Measurements from ENCODE around the gene THOP1.
A peak's percentile ranks its signal among the peaks of the same experiment; 100 is the strongest.
"Not testable (repeated sequence)": the region's sequence is repeated elsewhere in the genome, so short reads cannot be mapped to it uniquely, and the experiment has no call there.

The THOP1 gene

DNA sequence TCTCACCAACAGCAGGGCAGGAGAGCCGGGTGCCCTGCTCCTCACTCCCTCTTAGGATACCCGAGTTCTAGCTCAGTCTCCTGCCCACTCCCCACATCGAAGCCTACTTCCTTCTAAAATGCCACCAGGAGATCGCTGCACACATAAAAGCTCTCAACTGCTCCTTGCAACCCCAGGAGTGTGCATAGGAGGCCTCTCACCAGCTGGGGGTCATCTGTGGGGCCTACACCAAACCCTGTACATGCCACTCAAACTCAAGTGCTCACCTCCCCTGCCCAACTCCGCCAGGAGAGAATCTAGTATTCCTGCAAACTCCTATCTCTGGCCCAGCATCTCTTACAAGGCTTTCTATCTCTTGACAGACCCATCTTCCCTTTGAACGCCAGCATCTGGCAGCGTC, 5.0 kb upstream of the THOP1 start:
- DNase-seq (ENCODE audit: low read depth in 2 of 3, low spot score in 2 of 3) = no peak

DNA sequence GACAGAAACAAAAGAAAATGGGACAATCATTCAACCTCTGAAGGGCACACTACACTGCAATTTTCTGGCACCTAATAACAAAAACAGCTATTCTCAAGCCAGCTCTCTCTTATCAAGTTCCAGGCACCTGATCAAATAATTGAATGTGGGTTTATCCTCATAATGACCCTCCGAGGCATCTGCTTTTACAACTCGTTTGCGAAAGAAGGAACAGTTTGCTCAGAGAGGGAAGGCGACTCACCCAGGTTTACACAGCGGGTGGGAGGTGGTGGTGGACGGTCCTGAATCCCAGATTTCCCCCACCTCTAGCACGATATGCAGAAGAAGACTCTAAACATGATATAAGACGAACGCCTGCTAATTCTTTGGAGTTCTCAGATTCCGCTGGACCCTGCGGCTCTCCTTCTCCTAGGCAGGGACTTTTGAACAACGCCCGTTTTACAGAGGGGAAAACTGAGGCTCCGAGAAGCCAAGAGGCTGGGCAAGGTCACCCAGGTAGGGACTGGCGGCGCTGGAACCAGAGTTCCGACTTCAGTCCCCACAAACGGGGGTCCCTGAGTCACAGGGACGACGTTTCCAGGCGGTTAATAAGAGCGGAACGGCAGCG, 2.9 kb upstream of the THOP1 start:
- DNase-seq (ENCODE audit: low read depth in 2 of 3, low spot score in 2 of 3) = peak in 1 of 3 experiments; percentile 10

DNA sequence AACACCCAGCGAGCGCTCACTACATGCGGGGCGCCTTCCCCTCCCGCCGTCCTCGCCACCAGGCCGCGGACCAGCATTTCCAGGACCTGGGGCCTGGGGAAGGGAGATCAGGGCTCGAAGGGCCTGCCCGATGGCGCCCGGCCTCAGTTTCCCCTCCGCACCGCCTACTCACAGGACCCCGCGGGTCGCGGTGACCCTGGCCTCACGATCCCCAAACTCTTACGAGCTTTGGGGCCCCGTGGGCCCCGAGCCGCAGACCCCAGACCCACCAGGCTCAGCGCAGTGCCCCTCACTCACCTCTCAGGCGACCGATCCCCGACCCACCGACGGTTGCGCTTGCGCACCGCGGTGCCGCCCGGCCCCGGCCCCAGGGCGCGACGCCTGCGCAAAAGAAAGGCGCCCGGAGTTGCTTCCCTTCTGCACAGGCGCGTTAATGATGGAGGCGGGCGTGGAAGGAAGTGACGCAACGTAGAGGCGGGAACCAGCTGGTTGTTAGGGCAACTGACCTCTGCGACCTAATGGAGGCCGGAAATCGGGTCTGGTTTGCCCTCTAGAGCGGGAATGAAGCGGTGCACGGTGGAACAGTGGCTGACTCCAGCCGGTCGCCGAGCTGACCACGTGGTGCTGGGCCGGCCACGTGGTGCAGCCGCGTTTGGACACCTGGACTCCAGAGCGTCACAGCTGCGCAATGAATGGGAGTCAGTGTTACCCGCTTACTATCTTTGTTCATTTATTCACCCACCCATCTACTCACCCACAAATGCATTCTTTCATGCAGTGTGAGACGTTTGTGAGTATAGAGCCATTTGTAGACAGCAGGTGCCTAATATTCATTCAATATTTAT, 2.1 kb upstream of the THOP1 start, which contains the start of gene SGTA:
Gene SGTA (minus strand): TSS at position 338 of the 845 bp plus-strand sequence. CDS start 14,205 bp downstream, outside the sequence.
- peak; percentile 74 to 94 (median 88) for DNase-seq (ENCODE audit: low read depth in 2 of 3, low spot score in 2 of 3)

DNA sequence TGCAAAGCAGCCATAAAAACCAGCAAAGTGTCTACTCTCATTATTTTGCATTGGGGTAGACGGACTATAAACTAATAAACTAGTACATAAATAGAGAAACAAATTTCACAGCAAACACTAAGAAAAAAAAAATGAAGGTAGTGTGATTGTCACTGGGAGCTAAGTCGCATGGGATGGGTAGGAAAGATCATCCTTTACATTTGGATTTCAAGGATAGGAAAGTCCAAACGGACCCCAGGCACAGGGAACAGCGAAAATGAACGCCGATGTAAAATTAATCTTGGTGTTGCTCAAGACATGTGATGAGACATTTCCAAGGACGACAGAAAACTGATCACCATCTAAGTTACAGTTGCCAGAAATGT, 1.5 kb upstream of the THOP1 start:
- no peak for DNase-seq (ENCODE audit: low read depth in 2 of 3, low spot score in 2 of 3)

DNA sequence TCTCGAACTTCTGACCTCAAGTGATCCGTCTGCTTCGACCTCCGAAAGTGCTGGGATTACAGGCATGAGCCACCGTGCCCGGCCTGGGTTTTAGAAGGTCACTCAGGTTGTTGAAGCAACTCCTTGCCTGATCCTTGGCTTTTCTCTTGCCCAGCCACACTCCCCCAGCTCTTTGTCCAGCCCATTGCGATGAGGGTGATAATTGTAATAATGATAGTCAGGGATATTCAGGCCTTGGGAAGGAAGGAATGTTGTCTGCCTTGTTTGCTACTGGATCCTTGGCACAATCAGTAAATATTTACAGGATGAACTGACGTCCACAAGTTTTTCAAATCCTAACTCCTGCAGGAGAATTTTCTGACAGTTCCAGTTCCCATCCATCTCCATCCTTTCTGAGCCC, 1.8 kb downstream of the THOP1 start:
- no peak for DNase-seq (ENCODE audit: low read depth in 2 of 3, low spot score in 2 of 3)

DNA sequence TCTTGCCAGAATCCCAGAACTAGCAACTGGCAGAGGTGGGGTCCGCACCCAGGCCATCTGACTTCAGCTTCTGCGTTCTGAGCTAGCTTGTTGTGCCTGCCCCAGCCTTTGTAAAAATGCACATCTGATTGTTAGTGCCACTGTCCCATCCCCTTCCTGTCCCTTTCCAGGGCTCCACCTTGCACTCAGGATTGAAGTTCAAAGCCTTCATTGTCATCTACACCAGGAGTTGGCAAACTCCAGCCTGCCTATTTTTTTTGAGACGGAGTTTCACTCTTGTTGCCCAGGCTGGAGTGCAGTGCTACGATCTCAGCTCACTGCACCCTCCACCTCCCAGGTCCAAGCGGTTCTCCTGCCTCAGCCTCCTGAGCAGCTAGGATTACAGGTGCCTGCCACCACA, 2.9 kb downstream of the THOP1 start:
- no peak for DNase-seq (ENCODE audit: low read depth in 2 of 3, low spot score in 2 of 3)

DNA sequence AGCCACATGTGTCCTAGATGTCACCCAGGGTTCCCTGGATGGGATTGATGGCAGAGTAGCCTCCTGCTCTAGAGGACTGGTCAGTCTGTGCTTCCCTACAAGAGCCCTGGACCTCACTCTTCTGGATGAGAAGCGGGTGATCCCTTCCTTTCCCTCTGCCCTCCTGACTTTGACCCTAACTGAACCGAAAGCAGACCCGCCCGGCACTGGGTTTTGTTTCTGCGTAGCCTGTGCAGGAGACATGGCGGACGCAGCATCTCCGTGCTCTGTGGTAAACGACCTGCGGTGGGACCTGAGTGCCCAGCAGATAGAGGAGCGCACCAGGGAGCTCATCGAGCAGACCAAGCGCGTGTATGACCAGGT, 4.9 kb downstream of the THOP1 start:
- no peak for DNase-seq (ENCODE audit: low read depth in 2 of 3, low spot score in 2 of 3)

DNA sequence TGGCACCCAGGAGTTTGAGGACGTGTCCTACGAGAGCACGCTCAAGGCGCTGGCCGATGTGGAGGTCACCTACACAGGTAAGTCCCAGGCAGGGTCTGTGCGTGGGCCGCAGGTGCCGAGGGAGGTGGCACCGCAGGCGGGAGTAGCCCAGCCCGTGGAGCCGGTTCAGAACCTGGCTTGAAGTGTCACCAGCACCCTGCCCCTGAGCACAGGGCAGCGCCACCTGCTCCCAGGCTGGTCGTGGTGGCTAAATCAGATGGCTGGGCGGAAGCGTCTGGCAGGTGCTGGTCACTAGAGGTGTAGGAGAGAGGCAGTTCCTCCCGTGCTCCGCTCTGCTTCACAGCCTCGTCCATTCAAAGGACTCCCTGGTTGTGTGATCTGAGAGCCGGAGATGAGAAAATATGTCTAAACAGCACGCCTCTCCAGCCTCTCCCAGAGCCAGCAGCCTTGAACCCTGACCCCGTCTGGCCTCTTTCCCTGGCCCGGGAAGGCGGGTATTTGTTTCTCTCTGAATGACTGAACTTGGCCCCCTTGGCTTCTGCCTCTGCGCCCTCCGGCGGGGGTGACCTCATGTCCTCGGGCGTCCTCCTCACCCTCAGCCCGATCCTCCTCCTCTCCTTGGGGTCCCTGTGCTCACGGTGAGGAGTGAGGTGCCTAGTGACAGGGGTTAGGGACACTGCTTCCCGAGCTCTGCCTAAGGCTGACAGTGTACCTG, 5.4 kb downstream of the THOP1 start:
- no peak for DNase-seq (ENCODE audit: low read depth in 2 of 3, low spot score in 2 of 3)

DNA sequence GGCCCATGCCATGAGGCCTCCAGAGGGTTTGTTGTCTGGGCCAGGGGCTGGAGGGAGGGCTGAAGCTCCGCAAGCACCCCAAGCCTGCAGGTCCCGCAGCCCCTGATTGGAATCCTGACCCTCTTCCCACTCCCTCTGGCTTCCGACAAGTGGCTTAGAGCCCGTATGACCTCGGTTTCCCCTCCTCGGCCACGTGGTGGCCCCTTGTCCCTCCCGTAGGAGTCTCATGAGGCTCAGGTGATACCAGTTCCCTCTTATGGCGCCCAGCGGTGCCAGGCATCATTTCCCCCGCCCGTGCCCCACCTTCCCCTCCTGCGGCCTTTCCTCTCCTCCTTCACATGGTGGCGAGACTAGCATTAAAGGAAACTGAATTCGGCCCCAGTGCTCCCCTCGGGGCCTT, 6.1 kb downstream of the THOP1 start:
- no peak for DNase-seq (ENCODE audit: low read depth in 2 of 3, low spot score in 2 of 3)

DNA sequence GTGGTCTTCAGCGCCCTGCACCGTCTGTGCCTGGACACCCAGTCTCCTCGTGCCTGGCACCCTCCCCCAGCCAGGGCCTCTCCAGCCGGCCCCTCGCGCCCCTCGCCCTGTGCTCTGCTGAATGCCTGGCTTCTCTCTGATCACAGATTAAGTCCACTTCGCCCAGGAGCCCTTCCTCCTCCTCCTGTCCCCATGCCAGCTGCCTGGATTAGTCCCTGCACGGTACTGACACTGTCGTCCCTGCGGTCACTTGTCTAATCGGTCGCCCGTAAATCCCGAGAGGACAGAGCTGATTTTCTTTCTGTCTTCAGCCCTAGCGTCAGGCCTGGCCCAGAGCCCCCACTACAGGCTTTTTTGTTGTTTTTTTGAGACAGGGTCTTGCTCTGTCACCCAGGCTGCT, 6.6 kb downstream of the THOP1 start:
- DNase-seq (ENCODE audit: low read depth in 2 of 3, low spot score in 2 of 3) = no peak

DNA sequence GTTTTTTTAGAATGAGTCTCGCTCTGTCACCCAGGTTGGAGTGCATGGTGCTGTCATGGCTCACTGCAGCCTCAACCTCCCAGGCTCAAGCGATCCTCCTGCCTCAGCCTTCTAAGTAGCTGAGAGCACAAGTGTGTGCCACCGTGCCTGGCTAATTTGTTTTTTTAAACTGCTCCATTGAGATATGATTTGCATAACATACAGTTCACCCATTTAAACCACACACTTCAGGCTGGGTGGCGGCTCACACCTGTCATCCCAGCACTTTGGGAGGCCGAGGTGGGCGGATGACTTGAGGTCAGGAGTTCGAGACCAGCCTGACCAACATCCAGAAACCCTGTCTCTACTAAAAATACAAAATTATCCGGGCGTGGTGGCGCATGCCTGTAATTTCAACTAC, 7.4 kb downstream of the THOP1 start:
- DNase-seq (ENCODE audit: low read depth in 2 of 3, low spot score in 2 of 3) = not testable (repeated sequence)

DNA sequence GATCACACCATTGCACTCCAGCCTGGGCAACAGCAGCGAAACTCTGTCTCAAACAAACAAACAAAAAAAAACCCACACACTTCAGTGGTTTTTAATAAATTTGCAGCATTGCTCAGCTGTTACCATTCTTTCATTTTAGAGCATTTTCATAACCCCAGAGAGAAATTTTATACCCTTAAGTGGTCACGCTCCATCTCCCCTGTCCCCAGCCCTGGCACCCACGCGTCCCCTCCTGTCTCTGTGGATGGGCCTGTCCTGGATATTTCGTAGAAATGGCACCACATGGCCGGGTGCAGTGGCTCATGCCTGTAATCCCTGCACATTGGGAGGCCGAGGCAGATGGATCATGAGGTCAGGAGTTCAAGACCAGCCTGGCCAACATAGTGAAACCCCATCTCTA, 7.8 kb downstream of the THOP1 start:
- DNase-seq (ENCODE audit: low read depth in 2 of 3, low spot score in 2 of 3) = no peak

DNA sequence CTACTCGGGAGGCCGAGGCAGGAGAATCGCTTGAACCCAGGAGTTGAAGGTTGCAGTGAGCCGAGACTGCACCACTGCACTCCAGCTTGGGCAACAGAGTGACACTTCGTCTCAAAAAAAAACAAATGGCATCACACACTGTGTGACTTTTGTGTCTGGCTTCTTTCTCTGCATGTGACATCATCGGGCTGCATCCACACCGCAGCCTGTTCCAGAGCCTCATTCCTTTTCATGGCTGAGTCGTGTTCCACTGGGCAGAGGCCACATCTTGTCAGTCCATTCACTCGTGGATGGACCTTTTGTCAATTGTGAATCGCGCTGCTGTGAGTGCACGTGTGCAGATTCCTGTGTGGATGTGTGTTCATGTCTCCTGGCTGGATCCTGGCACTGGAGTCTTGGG, 8.3 kb downstream of the THOP1 start:
- DNase-seq (ENCODE audit: low read depth in 2 of 3, low spot score in 2 of 3) = no peak

DNA sequence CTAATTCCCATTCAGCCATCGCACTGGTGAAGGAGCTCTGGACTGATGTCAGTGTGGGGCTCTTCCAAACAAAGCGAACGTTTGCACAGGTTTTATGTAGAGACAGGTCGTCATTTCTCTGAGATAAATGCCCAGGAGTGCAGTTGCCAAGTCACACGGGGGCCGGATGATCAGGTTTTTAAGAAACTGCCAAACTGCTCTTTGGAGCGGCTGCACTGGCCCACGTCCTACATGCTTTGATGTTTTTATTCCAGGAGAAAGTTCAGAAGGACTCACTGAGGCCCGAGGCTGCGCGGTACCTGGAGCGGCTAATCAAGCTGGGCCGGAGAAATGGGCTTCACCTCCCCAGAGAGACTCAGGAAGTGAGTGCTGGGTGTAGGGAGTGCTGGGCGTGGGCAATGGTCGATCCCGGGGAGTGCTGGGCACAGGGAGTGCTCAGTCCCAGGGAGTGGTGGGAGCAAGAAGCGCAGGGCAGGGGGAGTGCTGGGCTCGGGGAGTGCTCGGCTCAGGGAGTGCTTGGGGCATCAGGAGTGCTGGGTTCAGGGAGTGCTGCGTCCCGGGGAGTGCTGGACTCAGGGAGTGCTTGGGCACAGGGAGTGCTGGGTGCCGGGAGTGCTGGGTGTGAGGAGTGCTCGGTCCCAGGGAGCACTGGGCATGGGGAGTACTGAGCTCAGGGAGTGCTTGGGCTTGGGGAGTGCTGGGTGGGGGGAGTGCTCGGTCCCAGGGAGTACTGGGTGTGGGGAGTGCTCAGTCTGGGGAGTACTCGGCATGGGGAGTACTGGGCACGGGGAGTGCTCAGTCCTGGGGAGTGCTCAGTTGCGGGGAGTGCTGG, 10.7 kb downstream of the THOP1 start:
- no peak for DNase-seq (ENCODE audit: low read depth in 2 of 3, low spot score in 2 of 3)

DNA sequence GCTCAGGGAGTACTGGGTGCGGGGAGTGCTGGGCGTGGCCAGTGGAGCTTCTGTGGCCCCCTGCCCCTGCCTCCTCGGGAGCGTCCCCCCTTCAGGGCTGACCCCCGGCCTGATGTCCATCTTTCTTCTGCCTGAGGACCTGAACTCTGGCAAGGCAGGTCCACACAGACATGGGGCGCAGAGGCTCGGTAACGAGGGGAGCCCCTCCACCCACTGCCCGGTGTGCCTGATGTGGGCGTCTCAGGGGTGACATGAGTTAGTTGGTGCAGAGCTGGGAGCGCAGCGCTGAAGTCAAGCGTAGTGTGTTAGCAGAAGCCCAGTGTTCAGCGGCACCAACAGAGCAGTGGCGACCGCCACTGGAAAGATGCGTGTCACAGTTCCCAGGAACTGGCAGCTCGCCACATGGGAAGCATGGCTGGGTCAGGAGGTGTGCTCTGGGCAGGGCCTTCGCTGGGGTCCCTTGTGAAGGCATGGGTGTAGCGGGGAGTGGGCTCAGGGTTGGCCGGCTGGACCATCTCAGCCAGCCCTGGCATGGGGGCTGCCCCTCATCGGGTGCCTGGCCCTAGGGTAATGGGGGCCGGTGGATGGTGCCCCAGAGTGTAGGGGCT, 11.5 kb downstream of the THOP1 start:
- DNase-seq (ENCODE audit: low read depth in 2 of 3, low spot score in 2 of 3) = no peak

DNA sequence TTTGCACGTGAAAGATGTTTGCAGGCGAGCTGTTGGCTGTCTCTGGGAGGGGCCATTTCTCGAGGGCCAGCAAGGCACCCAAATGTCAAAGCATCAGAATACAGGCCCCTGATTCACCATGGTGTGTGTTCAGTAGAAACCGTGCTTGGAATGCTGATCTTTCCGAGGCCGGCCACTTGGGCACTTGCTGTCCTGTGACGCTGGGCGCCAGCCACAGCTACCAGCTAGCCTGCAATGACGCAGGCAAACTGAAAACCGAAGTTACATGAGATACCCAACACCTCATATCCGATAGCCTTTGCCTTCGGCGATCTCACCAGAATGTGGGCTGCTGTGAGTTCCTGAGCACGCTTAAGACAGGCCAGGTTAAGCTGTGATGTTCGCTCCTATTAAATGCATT, 12.0 kb downstream of the THOP1 start:
- DNase-seq (ENCODE audit: low read depth in 2 of 3, low spot score in 2 of 3) = no peak

DNA sequence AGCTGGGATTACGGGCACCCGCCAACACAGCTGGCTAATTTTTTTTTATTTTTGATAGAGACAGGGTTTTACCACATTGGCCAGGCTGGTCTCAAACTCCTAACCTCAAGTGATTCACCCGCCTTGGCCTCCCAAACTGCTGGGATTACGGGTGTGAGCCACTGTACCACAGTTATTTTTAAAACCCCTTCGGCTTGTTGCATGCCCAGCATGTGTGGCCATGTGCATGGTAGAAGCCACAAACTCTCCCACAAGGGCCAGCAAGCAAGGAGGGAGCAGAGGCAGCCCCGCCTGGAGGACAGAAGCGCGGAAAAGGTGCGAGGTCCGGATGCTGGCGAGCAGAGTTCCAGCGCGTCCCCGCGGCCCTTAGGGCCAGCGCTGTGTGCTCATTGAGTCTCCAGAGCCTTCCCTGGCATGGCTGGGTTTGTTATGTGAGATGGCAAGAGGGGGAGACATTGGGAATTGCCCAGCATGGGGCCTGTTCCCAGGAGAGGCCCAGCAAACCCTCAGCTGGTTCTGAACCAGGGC, 12.9 kb downstream of the THOP1 start:
- no peak for DNase-seq (ENCODE audit: low read depth in 2 of 3, low spot score in 2 of 3)

DNA sequence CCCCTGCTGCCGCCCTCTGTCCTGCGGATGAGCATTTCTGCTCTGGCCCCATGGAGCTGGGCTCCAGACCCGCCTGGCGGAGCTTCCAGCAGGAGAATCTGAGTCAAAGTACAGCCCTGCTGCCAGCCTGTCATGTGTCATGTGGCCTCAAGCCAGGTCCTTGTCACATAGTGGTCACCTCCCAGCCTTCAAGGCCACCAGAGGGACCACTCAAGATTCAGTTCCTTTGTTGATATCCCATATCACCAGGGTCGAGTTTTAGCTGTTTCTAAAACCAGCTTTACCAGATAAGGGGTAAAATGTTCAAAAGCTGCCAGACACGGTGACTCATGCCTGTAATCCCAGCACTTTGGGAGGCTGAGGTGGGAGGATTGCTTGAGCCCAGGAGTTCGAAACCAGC, 13.4 kb downstream of the THOP1 start:
- DNase-seq (ENCODE audit: low read depth in 2 of 3, low spot score in 2 of 3) = no peak

DNA sequence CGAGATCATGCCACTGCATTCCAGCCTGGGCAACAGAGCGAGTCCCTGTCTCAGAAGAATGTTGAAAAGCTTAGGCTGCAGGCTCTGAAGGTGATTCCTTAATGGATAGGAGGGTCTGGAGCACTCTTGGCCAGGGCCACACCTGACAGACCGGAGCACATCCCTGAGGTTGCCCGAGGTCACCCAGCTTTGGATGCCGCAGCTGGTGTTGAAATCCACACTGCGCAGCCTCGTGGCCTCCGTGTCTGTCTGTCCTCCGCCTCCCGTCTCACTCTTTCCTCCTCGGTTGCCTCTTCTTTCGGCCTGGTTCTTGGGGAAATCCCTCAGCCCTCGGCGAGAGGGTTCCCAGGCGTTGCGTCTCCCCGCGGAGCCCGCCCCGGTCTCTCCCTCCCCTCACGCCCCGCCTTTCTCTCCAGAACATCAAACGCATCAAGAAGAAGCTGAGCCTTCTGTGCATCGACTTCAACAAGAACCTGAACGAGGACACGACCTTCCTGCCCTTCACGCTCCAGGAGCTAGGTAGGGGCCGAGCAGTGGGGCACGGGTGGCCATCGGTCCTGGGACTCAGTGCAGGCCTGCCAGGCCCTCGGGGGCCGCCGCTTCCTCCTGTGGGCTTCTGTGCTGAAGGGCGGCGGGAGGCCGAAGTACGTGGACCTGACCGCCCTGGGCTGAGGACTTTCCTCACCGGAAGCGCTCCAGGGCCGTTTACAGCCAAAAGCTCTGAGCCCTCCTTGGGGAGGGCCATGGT, 14.1 kb downstream of the THOP1 start:
- DNase-seq (ENCODE audit: low read depth in 2 of 3, low spot score in 2 of 3) = no peak

DNA sequence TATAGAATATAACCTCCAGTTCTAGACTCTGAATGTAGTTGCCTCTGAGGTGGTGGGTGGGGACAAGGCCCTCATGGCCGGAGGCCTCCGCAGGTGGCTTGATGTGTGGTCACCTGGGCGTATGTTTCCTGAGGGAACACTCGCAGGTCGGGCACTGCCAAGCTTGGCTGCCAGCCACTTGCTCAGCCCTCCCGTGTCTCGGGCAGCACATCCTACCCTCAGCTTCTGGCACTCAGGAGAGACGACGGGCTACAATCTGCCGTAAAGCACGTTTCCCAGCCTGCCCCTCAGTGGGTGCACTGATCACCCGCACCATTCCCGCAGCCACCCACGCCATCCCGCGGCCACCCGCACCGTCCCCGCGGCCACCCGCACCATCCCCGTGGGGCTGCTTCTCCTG, 15.2 kb downstream of the THOP1 start:
- no peak for DNase-seq (ENCODE audit: low read depth in 2 of 3, low spot score in 2 of 3)

Measured in activated CD8-positive, alpha-beta memory T cell treated with anti-CD3 and anti-CD28 coated beads for 48 hours (primary cell).